ENCODE data around the gene BCAS3.

- TF ChIP-seq CTCF (IDR thresholded peaks at IDR 0.05): no peak
- no peak for TF ChIP-seq POLR2A (IDR thresholded peaks at IDR 0.05)
Observed at GRCh38 chr17:61018938-61019337, 341.3 kb downstream of the BCAS3 start.

All from lower leg skin (tissue), 3 donors.